ENCODE results near the gene CTAGE9. TPM values are rescaled to one million over a fixed set of nuclear protein-coding genes. Genes with fewer than 3 reads are reported as not detected.
"Not testable (repeated sequence)": the region's sequence is repeated elsewhere in the genome, so short reads cannot be mapped to it uniquely, and the experiment has no call there.

CTAGE9 gene
- total RNA-seq, 1 donor from 2014 or later, result not detected

- TF ChIP-seq CTCF (conservative IDR thresholded peaks at IDR 0.05), result no peak
- H3K9me3 Mint-ChIP-seq, result no peaks in the 10 kb centered on the region
- H3K4me3 Mint-ChIP-seq, result no peak overlapping the region
- H3K27ac Mint-ChIP-seq, result no peak overlapping the region
- H3K36me3 Mint-ChIP-seq, result no peaks in the 10 kb centered on the region
- DNase-seq (ENCODE audit: extremely low spot score, unreplicated experiment), result no peak
- H3K27me3 Mint-ChIP-seq, result peaks cover 3% of the 10 kb centered on the region
- H3K4me1 Mint-ChIP-seq (ENCODE audit: unreplicated experiment), result peaks cover 4% of the 10 kb centered on the region
Measured at GRCh38 chr6:131754088-131754487, 43.3 kb upstream of the CTAGE9 start.

- H3K27ac Mint-ChIP-seq; H3K4me3 Mint-ChIP-seq; DNase-seq (ENCODE audit: extremely low spot score, unreplicated experiment); H3K9me3 Mint-ChIP-seq; H3K27me3 Mint-ChIP-seq; H3K36me3 Mint-ChIP-seq; H3K4me1 Mint-ChIP-seq (ENCODE audit: unreplicated experiment): not testable (repeated sequence)
Measured at GRCh38 chr6:131751012-131751715, 40.3 kb upstream of the CTAGE9 start.

GRCh38 chr6:131749023-131749422 is 38.2 kb upstream of the CTAGE9 start:
- Mint-ChIP-seq H3K27me3 (no peaks in the 10 kb centered on the region), H3K4me1 (ENCODE audit: unreplicated experiment) (no peaks in the 10 kb centered on the region), H3K36me3 (no peaks in the 10 kb centered on the region), H3K9me3 (no peaks in the 10 kb centered on the region), H3K27ac (no peak overlapping the region), H3K4me3 (no peak overlapping the region)
- DNase-seq (ENCODE audit: extremely low spot score, unreplicated experiment), result no peak
- TF ChIP-seq CTCF (conservative IDR thresholded peaks at IDR 0.05), result no peak

DNA sequence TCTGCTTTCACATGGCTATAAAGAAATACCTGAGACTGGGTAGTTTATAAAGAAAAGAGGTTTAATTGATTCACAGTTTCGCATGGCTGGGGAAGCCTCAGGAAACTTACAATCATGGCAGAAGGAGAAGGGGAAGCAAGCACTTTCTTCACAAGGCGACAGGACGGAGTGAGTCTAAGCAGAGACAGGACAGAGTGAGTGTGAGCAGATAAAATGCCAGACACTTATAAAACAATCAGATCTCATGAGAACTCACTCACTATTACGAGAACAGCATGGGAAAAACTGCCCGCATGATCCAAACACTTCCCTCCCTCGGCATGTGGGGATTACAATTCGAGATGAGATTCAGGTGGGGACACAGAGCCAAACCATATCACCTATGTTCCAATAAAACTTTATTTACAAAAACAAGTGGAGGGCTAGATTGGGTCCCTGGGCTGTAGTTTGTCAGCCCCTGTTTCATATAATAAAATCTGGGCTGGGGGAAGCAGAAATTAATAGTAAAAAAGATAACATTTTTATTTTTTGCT is 37.1 kb upstream of the CTAGE9 start:
- no peak overlapping the region for H3K4me3 Mint-ChIP-seq
- no peak for DNase-seq (ENCODE audit: extremely low spot score, unreplicated experiment)
- H3K27ac Mint-ChIP-seq, result no peak overlapping the region
- no peaks in the 10 kb centered on the region for H3K9me3 Mint-ChIP-seq
- H3K27me3 Mint-ChIP-seq, result no peaks in the 10 kb centered on the region
- no peaks in the 10 kb centered on the region for H3K36me3 Mint-ChIP-seq
- H3K4me1 Mint-ChIP-seq (ENCODE audit: unreplicated experiment), result no peaks in the 10 kb centered on the region
- no peak for TF ChIP-seq CTCF (conservative IDR thresholded peaks at IDR 0.05)

DNA sequence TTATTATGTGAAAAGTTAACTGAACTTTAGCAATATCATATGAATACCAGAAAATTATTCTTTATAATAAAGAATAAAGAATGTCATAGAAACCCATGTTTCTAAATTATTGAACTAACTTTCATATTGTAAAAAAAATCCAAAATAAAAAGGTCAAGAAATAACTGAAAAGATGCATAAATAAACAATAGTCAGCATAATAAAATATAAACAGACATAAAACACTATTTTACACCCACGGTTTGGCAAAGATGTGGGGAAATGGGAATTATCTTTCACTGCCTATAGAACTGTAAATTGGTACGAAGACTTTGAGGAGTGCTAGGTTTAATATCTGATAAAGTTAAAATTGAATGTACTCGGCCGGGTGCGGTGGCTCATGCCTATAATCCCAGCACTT is 34.7 kb upstream of the CTAGE9 start:
- H3K4me3 Mint-ChIP-seq, result no peak overlapping the region
- H3K36me3 Mint-ChIP-seq, result no peaks in the 10 kb centered on the region
- H3K27me3 Mint-ChIP-seq, result no peaks in the 10 kb centered on the region
- no peaks in the 10 kb centered on the region for H3K9me3 Mint-ChIP-seq
- no peaks in the 10 kb centered on the region for H3K4me1 Mint-ChIP-seq (ENCODE audit: unreplicated experiment)
- no peak for TF ChIP-seq CTCF (conservative IDR thresholded peaks at IDR 0.05)
- DNase-seq (ENCODE audit: extremely low spot score, unreplicated experiment), result no peak
- H3K27ac Mint-ChIP-seq, result no peak overlapping the region

DNA sequence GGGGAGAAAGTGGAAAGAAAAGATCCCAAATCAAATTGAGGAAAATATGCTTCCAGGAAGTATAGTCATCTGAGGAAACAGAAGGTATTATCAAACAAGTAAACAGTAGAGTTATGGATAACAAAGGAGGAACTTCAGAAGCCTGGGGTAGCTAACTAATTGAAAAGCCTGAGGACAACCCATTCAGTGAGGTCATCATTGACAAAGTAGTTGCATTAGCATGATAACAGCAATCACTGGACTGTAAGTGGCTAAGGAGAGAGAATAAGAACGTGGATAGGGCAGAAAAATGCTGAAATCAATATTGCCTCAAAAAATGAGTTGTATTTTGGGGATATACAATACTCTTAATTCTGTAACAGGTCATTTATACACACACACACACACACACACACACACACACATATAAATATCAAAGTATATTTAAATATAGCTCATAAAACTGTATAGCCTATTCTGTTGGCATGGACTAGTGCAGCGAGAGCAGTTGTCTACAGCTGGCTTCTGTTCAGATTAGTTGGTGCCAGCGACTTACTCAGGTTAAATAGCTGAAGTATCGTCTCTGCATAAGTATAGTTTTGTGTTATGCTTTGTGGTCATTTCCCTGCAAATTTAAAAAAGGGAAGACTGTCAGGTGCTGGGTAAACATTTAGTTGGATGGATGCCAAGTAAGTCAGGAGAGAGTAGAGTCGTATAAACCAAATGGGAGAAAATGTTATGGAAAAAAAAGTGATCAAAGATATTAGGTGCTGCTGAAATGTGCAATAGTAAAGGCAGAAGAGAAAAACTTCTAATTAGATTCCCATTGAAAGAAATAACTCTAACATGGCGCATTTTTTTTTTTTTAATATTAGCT is 33.8 kb upstream of the CTAGE9 start:
- Mint-ChIP-seq H3K36me3 (no peaks in the 10 kb centered on the region), H3K4me3 (no peak overlapping the region), H3K4me1 (ENCODE audit: unreplicated experiment) (no peaks in the 10 kb centered on the region), H3K27me3 (no peaks in the 10 kb centered on the region), H3K27ac (no peak overlapping the region), H3K9me3 (no peaks in the 10 kb centered on the region)
- DNase-seq (ENCODE audit: extremely low spot score, unreplicated experiment), result no peak
- no peak for TF ChIP-seq CTCF (conservative IDR thresholded peaks at IDR 0.05)

Data from type B pancreatic cell (in vitro differentiated cells).